Mononuclear cell (primary cell): ENCODE results near the gene SENP7. TPM values are rescaled to one million over a fixed set of nuclear protein-coding genes. Genes with fewer than 3 reads are reported as not detected.
"Not testable (repeated sequence)": the region's sequence is repeated elsewhere in the genome, so short reads cannot be mapped to it uniquely, and the experiment has no call there.

Experiments
- H3K27me3 ChIP-seq: 2 replicates; pipeline ENCODE4 v1.6.0; 2011; ENCODE audit warnings: low read length, control low read depth; ENCODE audit not compliant: insufficient read depth
- H3K4me1 ChIP-seq: 2 replicates; pipeline ENCODE4 v1.5.1; 2011; ENCODE audit warnings: mild to moderate bottlenecking, low read length, control low read depth; ENCODE audit not compliant: insufficient read depth
- H3K4me3 ChIP-seq: 2 replicates; pipeline ENCODE4 v1.5.1; 2011; ENCODE audit warnings: mild to moderate bottlenecking, low read length, moderate library complexity
- H3K9me3 ChIP-seq: 2 replicates; pipeline ENCODE4 v1.5.1; 2011; ENCODE audit warnings: low read depth, mild to moderate bottlenecking, control low read depth, low read length
- total RNA-seq: library from RNA; depleted of rRNA; stranded (reverse); fragments of >200 nt; gene quantifications from one replicate; pipeline ENCODE4 v1.2.3, GENCODE V29; 2012

The SENP7 gene
- total RNA-seq: 37.2 TPM

GRCh38 chr3:101512646-101513418 lies at the start of gene SENP7:
TSS of gene SENP7 (minus strand) at chr3:101513212. CDS start at chr3:101513130, 82 bp downstream.
- Histone ChIP-seq H3K4me3 (peak within 1 kb of the TSS; percentile 93), H3K9me3 (no peaks in the 10 kb centered on the region), H3K27me3 (no peaks in the 10 kb centered on the region), H3K4me1 (peaks cover 18% of the 10 kb centered on the region)

- Histone ChIP-seq H3K9me3 (no peaks in the 10 kb centered on the region), H3K4me3 (peak within 1 kb of the TSS; percentile 93), H3K4me1 (peaks cover 21% of the 10 kb centered on the region)
Observed at GRCh38 chr3:101561630-101562328, 48.8 kb upstream of the SENP7 start, which contains the start of gene TRMT10C. TSS of gene TRMT10C (plus strand) at chr3:101561868. CDS start at chr3:101564782, 2,914 bp downstream.

GRCh38 chr3:101556064-101556463 lies 43.1 kb upstream of the SENP7 start:
- H3K4me3 ChIP-seq: no peak overlapping the region

More at GRCh38 chr3:101561630-101562328, 48.8 kb upstream of the SENP7 start, which contains the start of gene TRMT10C:
- H3K27me3 ChIP-seq: peaks cover 12% of the 10 kb centered on the region

GRCh38 chr3:101553381-101553780 lies 40.4 kb upstream of the SENP7 start:
- not testable (repeated sequence) for H3K4me3 ChIP-seq, H3K4me1 ChIP-seq, H3K9me3 ChIP-seq
- H3K27me3 ChIP-seq: peaks cover 20% of the 10 kb centered on the region

More at GRCh38 chr3:101556064-101556463, 43.1 kb upstream of the SENP7 start:
- H3K27me3 ChIP-seq: peaks cover 23% of the 10 kb centered on the region
- no peaks in the 10 kb centered on the region for H3K4me1 ChIP-seq
- no peaks in the 10 kb centered on the region for H3K9me3 ChIP-seq

GRCh38 chr3:101551359-101552081 lies 38.5 kb upstream of the SENP7 start:
- not testable (repeated sequence) for H3K4me3 ChIP-seq, H3K27me3 ChIP-seq, H3K9me3 ChIP-seq, H3K4me1 ChIP-seq

GRCh38 chr3:101549473-101549872 lies 36.5 kb upstream of the SENP7 start:
- no peaks in the 10 kb centered on the region for H3K9me3 ChIP-seq
- H3K4me3 ChIP-seq: no peak overlapping the region
- no peaks in the 10 kb centered on the region for H3K4me1 ChIP-seq
- no peaks in the 10 kb centered on the region for H3K27me3 ChIP-seq

- Histone ChIP-seq H3K27me3 (no peaks in the 10 kb centered on the region), H3K4me1 (peaks cover 4% of the 10 kb centered on the region), H3K9me3 (no peaks in the 10 kb centered on the region), H3K4me3 (no peak overlapping the region)
Observed at GRCh38 chr3:101548527-101549105, 35.6 kb upstream of the SENP7 start.

- peaks cover 15% of the 10 kb centered on the region for H3K4me1 ChIP-seq
- no peaks in the 10 kb centered on the region for H3K9me3 ChIP-seq
- H3K4me3 ChIP-seq: no peak overlapping the region
- no peaks in the 10 kb centered on the region for H3K27me3 ChIP-seq
Observed at GRCh38 chr3:101544161-101544850, 31.3 kb upstream of the SENP7 start.

GRCh38 chr3:101542957-101543356 lies 29.9 kb upstream of the SENP7 start:
- no peaks in the 10 kb centered on the region for H3K27me3 ChIP-seq
- H3K4me3 ChIP-seq: no peak overlapping the region
- peaks cover 15% of the 10 kb centered on the region for H3K4me1 ChIP-seq
- H3K9me3 ChIP-seq: no peaks in the 10 kb centered on the region

GRCh38 chr3:101536955-101537354 lies 23.9 kb upstream of the SENP7 start:
- not testable (repeated sequence) for H3K4me3 ChIP-seq, H3K4me1 ChIP-seq

GRCh38 chr3:101536266-101536665 lies 23.3 kb upstream of the SENP7 start:
- no peaks in the 10 kb centered on the region for H3K9me3 ChIP-seq
- no peaks in the 10 kb centered on the region for H3K4me1 ChIP-seq
- H3K4me3 ChIP-seq: no peak overlapping the region
- no peaks in the 10 kb centered on the region for H3K27me3 ChIP-seq

More at GRCh38 chr3:101536955-101537354, 23.9 kb upstream of the SENP7 start:
- H3K9me3 ChIP-seq, H3K27me3 ChIP-seq: not testable (repeated sequence)

GRCh38 chr3:101535221-101535620 lies 22.2 kb upstream of the SENP7 start:
- Histone ChIP-seq H3K27me3 (no peaks in the 10 kb centered on the region), H3K4me3 (no peak overlapping the region), H3K9me3 (no peaks in the 10 kb centered on the region), H3K4me1 (no peaks in the 10 kb centered on the region)

GRCh38 chr3:101533603-101533968 lies 20.6 kb upstream of the SENP7 start:
- no peaks in the 10 kb centered on the region for H3K27me3 ChIP-seq

GRCh38 chr3:101532783-101533602 lies 20.0 kb upstream of the SENP7 start:
- Histone ChIP-seq H3K9me3 (no peaks in the 10 kb centered on the region), H3K4me3 (no peak overlapping the region), H3K4me1 (no peaks in the 10 kb centered on the region), H3K27me3 (no peaks in the 10 kb centered on the region)

More at GRCh38 chr3:101533603-101533968, 20.6 kb upstream of the SENP7 start:
- Histone ChIP-seq H3K4me1 (no peaks in the 10 kb centered on the region), H3K4me3 (no peak overlapping the region), H3K9me3 (no peaks in the 10 kb centered on the region)
